GM12878 (cell line): ENCODE data around the gene PELI2. TPM values are rescaled to one million over a fixed set of nuclear protein-coding genes. Genes with fewer than 3 reads are reported as not detected.

Source experiments
- CEBPB ChIP-seq, 2 experiments: fragments of 150-350 bp in 1 of 2; IDR thresholded peaks; 2 replicates each; pipeline ENCODE4 v1.6.1; 2012 to 2014; ENCODE audit warnings: low read depth in 2 of 2, low read length in 2 of 2, borderline replicate concordance in 1 of 2, inconsistent platforms in 1 of 2
- JUND ChIP-seq: IDR thresholded peaks from 2 replicates; pipeline ENCODE4 v1.6.1; 2012; ENCODE audit warnings: low read depth, mild to moderate bottlenecking, low read length, improper control_type of control experiment, moderate library complexity
- MYB ChIP-seq: fragments of 150-350 bp; IDR thresholded peaks from 2 replicates; pipeline ENCODE4 v1.6.1; 2014; ENCODE audit warnings: mild to moderate bottlenecking, low read depth, low read length, borderline replicate concordance
- NFYA ChIP-seq: IDR thresholded peaks from 2 replicates; pipeline ENCODE4 v1.6.1; 2011; ENCODE audit warnings: low read depth, mild to moderate bottlenecking, low read length, improper control_type of control experiment, borderline replicate concordance
- NFYB ChIP-seq: IDR thresholded peaks from 2 replicates; pipeline ENCODE4 v1.6.1; 2011; ENCODE audit warnings: low read depth, mild to moderate bottlenecking, low read length, improper control_type of control experiment, moderate library complexity; ENCODE audit not compliant: insufficient read depth
- POLR2AphosphoS2 ChIP-seq: IDR thresholded peaks from 2 replicates; pipeline ENCODE4 v1.6.1; 2011; ENCODE audit warnings: low read depth, mild to moderate bottlenecking, low read length, improper control_type of control experiment, moderate library complexity
- SMARCA5 ChIP-seq: fragments of 450-650 bp; IDR thresholded peaks from 2 replicates; pipeline ENCODE4 v1.6.1; 2017; ENCODE audit warnings: mild to moderate bottlenecking
- polyA plus RNA-seq, 11 experiments: library from polyadenylated mRNA; depleted of rRNA in 4 of 11; unstranded in 6 of 11; stranded (reverse) in 5 of 11; fragments of >200 nt; fragmentation: Nextera tagmentation in 4 of 11; fragmentation: Illumina TruSeq in 1 of 11; extraction: Ambion mirVana in 4 of 11; extraction: Trizol in 1 of 11; gene quantifications; 1 replicate in 1 of 11; 2 replicates in 10 of 11; pipeline versions ENCODE4 v1.2.1 to v1.2.3, GENCODE V29; 2011 to 2016; ENCODE audit warnings: inconsistent platforms in 2 of 11, missing spikeins in 2 of 11, low read depth in 1 of 11
- total RNA-seq, 4 experiments: library from RNA; depleted of rRNA in 3 of 4; stranded (reverse); fragments of >200 nt in 3 of 4; fragmentation: Illumina TruSeq in 1 of 4; extraction: Trizol in 1 of 4; gene quantifications; 2 replicates each; pipeline versions ENCODE4 v1.2.1 to v1.2.3, GENCODE V29; 2013 to 2021
- TF ChIP-seq, protein P1 (sequence below): fragments of 450-650 bp; IDR thresholded peaks from 2 replicates; pipeline ENCODE4 v1.6.1; 2017; ENCODE audit warnings: mild to moderate bottlenecking
- TF ChIP-seq, protein P2 (sequence below): fragments of 450-650 bp; formaldehyde crosslinking; IDR thresholded peaks from 2 replicates; pipeline ENCODE4 v1.4.0; 2022; ENCODE audit warnings: mild to moderate bottlenecking, moderate library complexity
- TF ChIP-seq, protein P3 (sequence below): fragments of 450-650 bp; IDR thresholded peaks from 2 replicates; pipeline ENCODE4 v1.6.1; 2018; ENCODE audit warnings: mild to moderate bottlenecking, low read depth, moderate library complexity; ENCODE audit not compliant: partially characterized antibody
- TF ChIP-seq, protein P4 (sequence below): fragments of 450-650 bp; formaldehyde crosslinking; IDR thresholded peaks from 2 replicates; pipeline ENCODE4 v1.4.0; 2020; ENCODE audit warnings: mild to moderate bottlenecking, moderate library complexity
- TF ChIP-seq, protein P5 (sequence below): fragments of 450-650 bp; IDR thresholded peaks from 2 replicates; pipeline ENCODE4 v1.6.1; 2016; ENCODE audit warnings: mild to moderate bottlenecking, moderate library complexity, borderline replicate concordance

PELI2 gene
- total and polyA plus RNA-seq, 10 of the 15 experiments (the other 5 are each of a cell fraction or from before 2014, with no cell fraction given), result under 0.01 to 0.10 (median 0.01) TPM; not detected in 3

DNA sequence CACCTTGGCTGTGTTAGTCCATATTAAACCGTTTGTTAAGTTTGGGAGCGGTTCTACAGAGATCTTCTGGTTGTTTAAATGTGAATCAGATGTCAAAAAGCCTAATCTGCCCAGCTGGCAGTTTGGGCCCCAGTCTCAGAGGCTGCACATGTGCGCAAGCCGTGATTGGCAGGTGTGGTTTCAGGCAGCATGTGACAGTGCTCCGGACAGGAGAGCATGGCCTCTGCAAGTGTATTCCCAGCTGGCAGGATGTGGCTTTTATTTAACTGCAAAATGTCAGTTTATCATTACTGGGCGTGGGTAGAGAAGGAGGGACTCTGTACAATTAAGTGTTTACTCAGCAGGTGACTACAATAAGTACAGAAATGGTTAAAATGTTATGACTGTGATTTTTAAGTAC lies 77.5 kb downstream of the PELI2 start (continued):
- TF ChIP-seq, protein P1, sequence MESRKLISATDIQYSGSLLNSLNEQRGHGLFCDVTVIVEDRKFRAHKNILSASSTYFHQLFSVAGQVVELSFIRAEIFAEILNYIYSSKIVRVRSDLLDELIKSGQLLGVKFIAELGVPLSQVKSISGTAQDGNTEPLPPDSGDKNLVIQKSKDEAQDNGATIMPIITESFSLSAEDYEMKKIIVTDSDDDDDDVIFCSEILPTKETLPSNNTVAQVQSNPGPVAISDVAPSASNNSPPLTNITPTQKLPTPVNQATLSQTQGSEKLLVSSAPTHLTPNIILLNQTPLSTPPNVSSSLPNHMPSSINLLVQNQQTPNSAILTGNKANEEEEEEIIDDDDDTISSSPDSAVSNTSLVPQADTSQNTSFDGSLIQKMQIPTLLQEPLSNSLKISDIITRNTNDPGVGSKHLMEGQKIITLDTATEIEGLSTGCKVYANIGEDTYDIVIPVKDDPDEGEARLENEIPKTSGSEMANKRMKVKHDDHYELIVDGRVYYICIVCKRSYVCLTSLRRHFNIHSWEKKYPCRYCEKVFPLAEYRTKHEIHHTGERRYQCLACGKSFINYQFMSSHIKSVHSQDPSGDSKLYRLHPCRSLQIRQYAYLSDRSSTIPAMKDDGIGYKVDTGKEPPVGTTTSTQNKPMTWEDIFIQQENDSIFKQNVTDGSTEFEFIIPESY, result no peak
- TF ChIP-seq, protein P2, sequence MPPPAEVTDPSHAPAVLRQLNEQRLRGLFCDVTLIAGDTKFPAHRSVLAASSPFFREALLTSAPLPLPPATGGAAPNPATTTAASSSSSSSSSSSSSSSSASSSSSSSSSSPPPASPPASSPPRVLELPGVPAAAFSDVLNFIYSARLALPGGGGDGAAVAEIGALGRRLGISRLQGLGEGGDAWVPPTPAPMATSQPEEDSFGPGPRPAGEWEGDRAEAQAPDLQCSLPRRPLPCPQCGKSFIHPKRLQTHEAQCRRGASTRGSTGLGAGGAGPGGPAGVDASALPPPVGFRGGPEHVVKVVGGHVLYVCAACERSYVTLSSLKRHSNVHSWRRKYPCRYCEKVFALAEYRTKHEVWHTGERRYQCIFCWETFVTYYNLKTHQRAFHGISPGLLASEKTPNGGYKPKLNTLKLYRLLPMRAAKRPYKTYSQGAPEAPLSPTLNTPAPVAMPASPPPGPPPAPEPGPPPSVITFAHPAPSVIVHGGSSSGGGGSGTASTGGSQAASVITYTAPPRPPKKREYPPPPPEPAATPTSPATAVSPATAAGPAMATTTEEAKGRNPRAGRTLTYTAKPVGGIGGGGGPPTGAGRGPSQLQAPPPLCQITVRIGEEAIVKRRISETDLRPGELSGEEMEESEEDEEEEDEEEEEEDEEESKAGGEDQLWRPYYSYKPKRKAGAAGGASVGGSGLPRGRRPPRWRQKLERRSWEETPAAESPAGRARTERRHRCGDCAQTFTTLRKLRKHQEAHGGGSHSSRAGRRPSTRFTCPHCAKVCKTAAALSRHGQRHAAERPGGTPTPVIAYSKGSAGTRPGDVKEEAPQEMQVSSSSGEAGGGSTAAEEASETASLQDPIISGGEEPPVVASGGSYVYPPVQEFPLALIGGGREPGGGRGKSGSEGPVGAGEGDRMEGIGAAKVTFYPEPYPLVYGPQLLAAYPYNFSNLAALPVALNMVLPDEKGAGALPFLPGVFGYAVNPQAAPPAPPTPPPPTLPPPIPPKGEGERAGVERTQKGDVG (CRISPR knock-in tag), result no peak
- TF ChIP-seq SMARCA5 (no peak), NFYB (0 out of 2 replicates have a peak, but pooled peaks have one; percentile 19), CEBPB (IDR thresholded peaks at IDR 0.05; ENCODE audit: borderline replicate concordance in 1 of 2, low read depth in 2 of 2, low read length in 2 of 2) (no peak), NFYA (no peak), POLR2AphosphoS2 (no peak), MYB (peak; percentile 68; the same call in 1 of the 2 replicates), JUND (no peak)
- TF ChIP-seq, protein P3, sequence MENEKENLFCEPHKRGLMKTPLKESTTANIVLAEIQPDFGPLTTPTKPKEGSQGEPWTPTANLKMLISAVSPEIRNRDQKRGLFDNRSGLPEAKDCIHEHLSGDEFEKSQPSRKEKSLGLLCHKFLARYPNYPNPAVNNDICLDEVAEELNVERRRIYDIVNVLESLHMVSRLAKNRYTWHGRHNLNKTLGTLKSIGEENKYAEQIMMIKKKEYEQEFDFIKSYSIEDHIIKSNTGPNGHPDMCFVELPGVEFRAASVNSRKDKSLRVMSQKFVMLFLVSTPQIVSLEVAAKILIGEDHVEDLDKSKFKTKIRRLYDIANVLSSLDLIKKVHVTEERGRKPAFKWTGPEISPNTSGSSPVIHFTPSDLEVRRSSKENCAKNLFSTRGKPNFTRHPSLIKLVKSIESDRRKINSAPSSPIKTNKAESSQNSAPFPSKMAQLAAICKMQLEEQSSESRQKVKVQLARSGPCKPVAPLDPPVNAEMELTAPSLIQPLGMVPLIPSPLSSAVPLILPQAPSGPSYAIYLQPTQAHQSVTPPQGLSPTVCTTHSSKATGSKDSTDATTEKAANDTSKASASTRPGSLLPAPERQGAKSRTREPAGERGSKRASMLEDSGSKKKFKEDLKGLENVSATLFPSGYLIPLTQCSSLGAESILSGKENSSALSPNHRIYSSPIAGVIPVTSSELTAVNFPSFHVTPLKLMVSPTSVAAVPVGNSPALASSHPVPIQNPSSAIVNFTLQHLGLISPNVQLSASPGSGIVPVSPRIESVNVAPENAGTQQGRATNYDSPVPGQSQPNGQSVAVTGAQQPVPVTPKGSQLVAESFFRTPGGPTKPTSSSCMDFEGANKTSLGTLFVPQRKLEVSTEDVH, result no peak
- TF ChIP-seq, protein P4, sequence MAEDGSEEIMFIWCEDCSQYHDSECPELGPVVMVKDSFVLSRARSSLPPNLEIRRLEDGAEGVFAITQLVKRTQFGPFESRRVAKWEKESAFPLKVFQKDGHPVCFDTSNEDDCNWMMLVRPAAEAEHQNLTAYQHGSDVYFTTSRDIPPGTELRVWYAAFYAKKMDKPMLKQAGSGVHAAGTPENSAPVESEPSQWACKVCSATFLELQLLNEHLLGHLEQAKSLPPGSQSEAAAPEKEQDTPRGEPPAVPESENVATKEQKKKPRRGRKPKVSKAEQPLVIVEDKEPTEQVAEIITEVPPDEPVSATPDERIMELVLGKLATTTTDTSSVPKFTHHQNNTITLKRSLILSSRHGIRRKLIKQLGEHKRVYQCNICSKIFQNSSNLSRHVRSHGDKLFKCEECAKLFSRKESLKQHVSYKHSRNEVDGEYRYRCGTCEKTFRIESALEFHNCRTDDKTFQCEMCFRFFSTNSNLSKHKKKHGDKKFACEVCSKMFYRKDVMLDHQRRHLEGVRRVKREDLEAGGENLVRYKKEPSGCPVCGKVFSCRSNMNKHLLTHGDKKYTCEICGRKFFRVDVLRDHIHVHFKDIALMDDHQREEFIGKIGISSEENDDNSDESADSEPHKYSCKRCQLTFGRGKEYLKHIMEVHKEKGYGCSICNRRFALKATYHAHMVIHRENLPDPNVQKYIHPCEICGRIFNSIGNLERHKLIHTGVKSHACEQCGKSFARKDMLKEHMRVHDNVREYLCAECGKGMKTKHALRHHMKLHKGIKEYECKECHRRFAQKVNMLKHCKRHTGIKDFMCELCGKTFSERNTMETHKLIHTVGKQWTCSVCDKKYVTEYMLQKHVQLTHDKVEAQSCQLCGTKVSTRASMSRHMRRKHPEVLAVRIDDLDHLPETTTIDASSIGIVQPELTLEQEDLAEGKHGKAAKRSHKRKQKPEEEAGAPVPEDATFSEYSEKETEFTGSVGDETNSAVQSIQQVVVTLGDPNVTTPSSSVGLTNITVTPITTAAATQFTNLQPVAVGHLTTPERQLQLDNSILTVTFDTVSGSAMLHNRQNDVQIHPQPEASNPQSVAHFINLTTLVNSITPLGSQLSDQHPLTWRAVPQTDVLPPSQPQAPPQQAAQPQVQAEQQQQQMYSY (CRISPR knock-in tag), result no peak
- TF ChIP-seq, protein P5, sequence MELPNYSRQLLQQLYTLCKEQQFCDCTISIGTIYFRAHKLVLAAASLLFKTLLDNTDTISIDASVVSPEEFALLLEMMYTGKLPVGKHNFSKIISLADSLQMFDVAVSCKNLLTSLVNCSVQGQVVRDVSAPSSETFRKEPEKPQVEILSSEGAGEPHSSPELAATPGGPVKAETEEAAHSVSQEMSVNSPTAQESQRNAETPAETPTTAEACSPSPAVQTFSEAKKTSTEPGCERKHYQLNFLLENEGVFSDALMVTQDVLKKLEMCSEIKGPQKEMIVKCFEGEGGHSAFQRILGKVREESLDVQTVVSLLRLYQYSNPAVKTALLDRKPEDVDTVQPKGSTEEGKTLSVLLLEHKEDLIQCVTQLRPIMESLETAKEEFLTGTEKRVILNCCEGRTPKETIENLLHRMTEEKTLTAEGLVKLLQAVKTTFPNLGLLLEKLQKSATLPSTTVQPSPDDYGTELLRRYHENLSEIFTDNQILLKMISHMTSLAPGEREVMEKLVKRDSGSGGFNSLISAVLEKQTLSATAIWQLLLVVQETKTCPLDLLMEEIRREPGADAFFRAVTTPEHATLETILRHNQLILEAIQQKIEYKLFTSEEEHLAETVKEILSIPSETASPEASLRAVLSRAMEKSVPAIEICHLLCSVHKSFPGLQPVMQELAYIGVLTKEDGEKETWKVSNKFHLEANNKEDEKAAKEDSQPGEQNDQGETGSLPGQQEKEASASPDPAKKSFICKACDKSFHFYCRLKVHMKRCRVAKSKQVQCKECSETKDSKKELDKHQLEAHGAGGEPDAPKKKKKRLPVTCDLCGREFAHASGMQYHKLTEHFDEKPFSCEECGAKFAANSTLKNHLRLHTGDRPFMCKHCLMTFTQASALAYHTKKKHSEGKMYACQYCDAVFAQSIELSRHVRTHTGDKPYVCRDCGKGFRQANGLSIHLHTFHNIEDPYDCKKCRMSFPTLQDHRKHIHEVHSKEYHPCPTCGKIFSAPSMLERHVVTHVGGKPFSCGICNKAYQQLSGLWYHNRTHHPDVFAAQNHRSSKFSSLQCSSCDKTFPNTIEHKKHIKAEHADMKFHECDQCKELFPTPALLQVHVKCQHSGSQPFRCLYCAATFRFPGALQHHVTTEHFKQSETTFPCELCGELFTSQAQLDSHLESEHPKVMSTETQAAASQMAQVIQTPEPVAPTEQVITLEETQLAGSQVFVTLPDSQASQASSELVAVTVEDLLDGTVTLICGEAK, result no peak; the same call in 1 of the 2 replicates
